Measurements from ENCODE around the gene POLR1H. TPM values are rescaled to one million over a fixed set of nuclear protein-coding genes. Genes with fewer than 3 reads are reported as not detected.
A peak's percentile ranks its signal among the peaks of the same experiment; 100 is the strongest.

Gene POLR1H
- total RNA-seq, 4 donors from 2014 or later, result 12.3 to 36.2 (median 21.6) TPM; not detected in 1

DNA sequence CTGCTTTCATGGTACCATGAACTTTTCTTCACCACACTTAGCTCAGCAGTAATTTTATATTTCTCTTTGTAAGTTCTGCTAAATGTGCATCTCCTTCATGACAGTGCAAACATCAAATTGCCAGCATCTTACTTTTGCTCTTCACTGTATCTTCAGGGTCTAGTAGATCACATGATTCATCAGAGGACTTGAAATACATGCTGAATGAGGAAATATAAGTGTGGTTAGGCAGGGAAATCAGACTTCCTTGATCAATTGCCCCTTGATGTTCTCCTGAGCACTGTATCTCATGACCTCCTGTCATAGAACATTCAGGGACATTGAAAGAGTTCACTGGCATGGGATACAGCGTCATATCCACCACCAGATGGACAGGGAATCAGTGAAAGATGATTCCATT, 25.3 kb upstream of the POLR1H start:
- TF ChIP-seq POLR2AphosphoS5 (IDR thresholded peaks at IDR 0.05), result no peak
- TF ChIP-seq, protein P1, sequence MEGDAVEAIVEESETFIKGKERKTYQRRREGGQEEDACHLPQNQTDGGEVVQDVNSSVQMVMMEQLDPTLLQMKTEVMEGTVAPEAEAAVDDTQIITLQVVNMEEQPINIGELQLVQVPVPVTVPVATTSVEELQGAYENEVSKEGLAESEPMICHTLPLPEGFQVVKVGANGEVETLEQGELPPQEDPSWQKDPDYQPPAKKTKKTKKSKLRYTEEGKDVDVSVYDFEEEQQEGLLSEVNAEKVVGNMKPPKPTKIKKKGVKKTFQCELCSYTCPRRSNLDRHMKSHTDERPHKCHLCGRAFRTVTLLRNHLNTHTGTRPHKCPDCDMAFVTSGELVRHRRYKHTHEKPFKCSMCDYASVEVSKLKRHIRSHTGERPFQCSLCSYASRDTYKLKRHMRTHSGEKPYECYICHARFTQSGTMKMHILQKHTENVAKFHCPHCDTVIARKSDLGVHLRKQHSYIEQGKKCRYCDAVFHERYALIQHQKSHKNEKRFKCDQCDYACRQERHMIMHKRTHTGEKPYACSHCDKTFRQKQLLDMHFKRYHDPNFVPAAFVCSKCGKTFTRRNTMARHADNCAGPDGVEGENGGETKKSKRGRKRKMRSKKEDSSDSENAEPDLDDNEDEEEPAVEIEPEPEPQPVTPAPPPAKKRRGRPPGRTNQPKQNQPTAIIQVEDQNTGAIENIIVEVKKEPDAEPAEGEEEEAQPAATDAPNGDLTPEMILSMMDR (IDR thresholded peaks at IDR 0.05), result no peak
- no peak for TF ChIP-seq POLR2A (IDR thresholded peaks at IDR 0.05)
- H3K9me3 ChIP-seq, result no peaks in the 10 kb centered on the region
- no peak overlapping the region for H3K27ac ChIP-seq
- H3K4me1 ChIP-seq, result no peaks in the 10 kb centered on the region
- WGBS, 2 donors (ENCODE audit: low coverage in 1 of 2), result 86 to 100% methylated on average over 1 of the region's 1 CpG
- DNase-seq, result no peak
- no peaks in the 10 kb centered on the region for H3K36me3 ChIP-seq
- no peak overlapping the region for H3K4me3 ChIP-seq
- no peaks in the 10 kb centered on the region for H3K27me3 ChIP-seq
- intact Hi-C loops (cut with DNase I; ENCODE audit: low total_unique reads), result no loop called here
- in situ Hi-C loops (cut with MboI; ENCODE audit: low pct_ligation_motif_present in 1 of 4, low pct_unique_long_range_greater_than_20kb in 1 of 4, low sequenced_read_pairs in 3 of 4), result no loop called here

DNA sequence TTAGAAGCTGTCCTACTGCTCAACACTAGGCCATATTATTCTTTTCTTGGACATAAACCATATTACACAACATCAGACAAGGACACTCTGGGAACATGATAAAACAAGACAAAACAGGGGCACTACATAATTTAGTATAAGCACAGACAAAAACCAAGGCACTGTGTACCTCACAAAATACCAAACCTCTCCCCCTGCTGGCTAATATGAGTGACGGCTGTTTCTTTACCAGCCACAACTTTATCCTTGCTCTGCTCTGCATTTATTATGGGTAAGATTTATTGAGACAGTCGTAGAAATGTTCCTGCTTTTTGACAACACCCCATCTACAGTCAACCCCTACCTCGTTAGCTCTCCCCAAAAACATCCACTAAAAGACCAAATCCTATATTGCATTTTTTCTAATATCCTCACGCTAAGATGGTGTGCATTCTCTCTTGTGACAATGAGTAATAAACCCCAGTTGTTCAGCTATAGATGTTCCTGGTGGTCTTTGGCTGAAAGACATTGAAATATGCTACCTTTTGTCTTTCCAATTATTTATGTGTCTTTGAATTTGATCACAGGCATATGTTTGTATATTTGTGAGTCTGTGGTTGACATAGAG, 23.8 kb upstream of the POLR1H start:
- H3K36me3 ChIP-seq, result no peaks in the 10 kb centered on the region
- H3K27me3 ChIP-seq, result no peaks in the 10 kb centered on the region
- H3K4me1 ChIP-seq, result no peaks in the 10 kb centered on the region
- intact Hi-C loops (cut with DNase I; ENCODE audit: low total_unique reads), result no loop called here
- no peak overlapping the region for H3K4me3 ChIP-seq
- H3K27ac ChIP-seq, result no peak overlapping the region
- in situ Hi-C loops (cut with MboI; ENCODE audit: low pct_ligation_motif_present in 1 of 4, low pct_unique_long_range_greater_than_20kb in 1 of 4, low sequenced_read_pairs in 3 of 4), result no loop called here
- no peaks in the 10 kb centered on the region for H3K9me3 ChIP-seq
- 43 to 45% methylated on average over 4 of the region's 4 CpGs for WGBS, 2 donors (ENCODE audit: low coverage in 1 of 2)
- no peak for TF ChIP-seq POLR2A (IDR thresholded peaks at IDR 0.05)
- TF ChIP-seq EP300 (IDR thresholded peaks at IDR 0.05; ENCODE audit: low read depth), result no peak
- TF ChIP-seq, protein P1 (IDR thresholded peaks at IDR 0.05), result peak in 2 of 5 experiments; percentile 14 to 40
- no peak for DNase-seq

GRCh38 chr6:30041221-30041620, 19.8 kb upstream of the POLR1H start:
- H3K27me3 ChIP-seq, result no peaks in the 10 kb centered on the region
- no peaks in the 10 kb centered on the region for H3K36me3 ChIP-seq
- H3K27ac ChIP-seq, result no peak overlapping the region
- H3K4me1 ChIP-seq, result no peaks in the 10 kb centered on the region
- no peak for TF ChIP-seq POLR2A (IDR thresholded peaks at IDR 0.05)
- no peak for TF ChIP-seq POLR2AphosphoS5 (IDR thresholded peaks at IDR 0.05)
- TF ChIP-seq, protein P1 (IDR thresholded peaks at IDR 0.05), result no peak
- no peak for TF ChIP-seq EP300 (IDR thresholded peaks at IDR 0.05; ENCODE audit: low read depth)
- no peak overlapping the region for H3K4me3 ChIP-seq
- H3K9me3 ChIP-seq, result no peaks in the 10 kb centered on the region
- 88 to 95% methylated on average over 6 of the region's 6 CpGs for WGBS, 2 donors (ENCODE audit: low coverage in 1 of 2)
- in situ Hi-C loops (cut with MboI; ENCODE audit: low pct_ligation_motif_present in 1 of 4, low pct_unique_long_range_greater_than_20kb in 1 of 4, low sequenced_read_pairs in 3 of 4), result no loop called here
- no peak for DNase-seq
- intact Hi-C loops (cut with DNase I; ENCODE audit: low total_unique reads), result no loop called here

DNA sequence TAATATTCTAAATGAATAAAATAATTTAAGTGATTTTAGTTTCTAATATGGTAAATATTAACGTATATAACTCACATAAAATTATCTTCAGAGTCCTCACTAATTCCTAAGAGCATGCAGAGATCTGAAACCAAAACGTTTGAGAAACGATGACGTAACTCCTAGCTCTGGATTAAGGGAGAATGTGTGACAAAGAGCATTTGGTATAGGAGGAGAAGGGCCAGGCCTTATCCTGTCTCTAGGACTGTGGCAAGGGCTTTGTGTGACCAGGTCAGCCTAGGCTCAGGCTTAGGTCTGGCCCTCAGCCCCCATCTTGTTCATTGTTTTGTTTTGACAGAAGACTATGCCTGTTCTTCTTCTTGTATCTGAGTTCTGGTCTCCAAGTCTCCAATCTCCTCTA, 19.2 kb upstream of the POLR1H start:
- 66 to 75% methylated on average over 4 of the region's 4 CpGs for WGBS, 2 donors (ENCODE audit: low coverage in 1 of 2)
- no peaks in the 10 kb centered on the region for H3K27me3 ChIP-seq
- TF ChIP-seq EP300 (IDR thresholded peaks at IDR 0.05; ENCODE audit: low read depth) (no peak), POLR2AphosphoS5 (IDR thresholded peaks at IDR 0.05) (no peak), POLR2A (IDR thresholded peaks at IDR 0.05) (no peak)
- TF ChIP-seq, protein P1 (IDR thresholded peaks at IDR 0.05), result no peak
- no peaks in the 10 kb centered on the region for H3K4me1 ChIP-seq
- H3K4me3 ChIP-seq, result no peak overlapping the region
- no peaks in the 10 kb centered on the region for H3K36me3 ChIP-seq
- H3K9me3 ChIP-seq, result no peaks in the 10 kb centered on the region
- intact Hi-C loops (cut with DNase I; ENCODE audit: low total_unique reads), result no loop called here
- no peak overlapping the region for H3K27ac ChIP-seq
- in situ Hi-C loops (cut with MboI; ENCODE audit: low pct_ligation_motif_present in 1 of 4, low pct_unique_long_range_greater_than_20kb in 1 of 4, low sequenced_read_pairs in 3 of 4), result no loop called here
- DNase-seq, result no peak

Measured in transverse colon (tissue), 4 donors.